AG20443 (cell line): Measurements from ENCODE around the gene CAVIN1.
A peak's percentile ranks its signal among the peaks of the same experiment; 100 is the strongest.
"Not testable (repeated sequence)": the region's sequence is repeated elsewhere in the genome, so short reads cannot be mapped to it uniquely, and the experiment has no call there.

Source experiments
- DNase-seq: peaks from one replicate; pipeline ENCODE4 v3.0.0; 2012; ENCODE audit warnings: low spot score, mixed read lengths

Gene CAVIN1

DNA sequence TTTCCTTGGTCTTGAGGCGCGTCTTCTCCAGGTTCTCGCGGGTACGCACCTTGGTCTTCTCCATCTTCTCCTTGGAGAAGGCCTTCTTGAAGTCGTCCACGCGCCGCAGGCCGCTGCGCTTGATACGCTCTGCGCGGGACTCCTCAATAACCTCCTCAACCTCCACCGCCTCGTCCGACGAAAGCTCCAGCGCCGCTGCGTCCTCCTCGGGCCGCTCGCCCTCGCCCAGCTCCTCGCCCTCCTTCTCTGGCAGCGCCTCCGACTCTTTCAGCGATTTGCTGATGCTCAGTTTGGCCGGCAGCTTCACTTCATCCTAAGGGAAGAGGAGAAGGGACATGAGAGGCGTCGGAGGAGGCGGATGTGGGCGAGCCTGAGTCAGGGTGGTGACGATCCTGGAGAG, 18.0 kb downstream of the CAVIN1 start:
- DNase-seq = no peak

DNA sequence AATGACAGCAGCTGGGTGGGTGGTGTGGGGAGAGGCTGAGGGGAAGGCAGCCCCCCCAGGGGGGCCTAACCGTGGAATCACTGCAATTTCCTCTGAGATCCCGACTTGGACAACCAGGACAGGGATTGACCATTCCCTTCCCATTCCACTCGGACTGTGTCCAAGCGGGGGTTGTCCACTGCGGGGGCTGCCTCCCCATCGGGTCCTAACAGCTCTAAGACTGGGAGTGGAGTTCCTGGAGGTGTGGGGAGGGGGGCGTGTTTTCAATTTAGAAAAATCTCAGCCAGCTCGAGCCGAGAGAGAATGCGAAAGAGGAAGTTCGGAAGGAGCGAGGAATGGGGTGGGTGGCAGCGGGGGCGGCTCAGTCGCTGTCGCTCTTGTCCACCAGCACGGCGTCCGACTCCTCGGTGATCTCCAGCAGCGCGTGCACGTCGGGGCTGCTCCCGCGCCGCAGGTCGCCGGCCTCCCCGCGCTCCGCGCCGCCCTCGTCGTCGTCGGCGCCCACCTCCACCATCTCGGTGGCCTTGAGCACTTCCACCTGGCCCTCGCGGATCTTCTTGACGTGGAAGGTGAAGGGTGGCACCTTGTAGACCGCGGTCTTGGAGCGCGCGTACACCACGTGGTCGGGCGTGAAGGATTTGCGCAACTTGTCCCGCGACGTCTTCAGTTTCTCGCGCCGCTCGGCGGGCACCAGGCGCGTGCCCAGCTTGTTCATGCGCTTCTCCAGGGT, 18.6 kb downstream of the CAVIN1 start:
- no peak for DNase-seq

GRCh38 chr17:42403150-42403549, 19.9 kb downstream of the CAVIN1 start:
- DNase-seq = no peak

DNA sequence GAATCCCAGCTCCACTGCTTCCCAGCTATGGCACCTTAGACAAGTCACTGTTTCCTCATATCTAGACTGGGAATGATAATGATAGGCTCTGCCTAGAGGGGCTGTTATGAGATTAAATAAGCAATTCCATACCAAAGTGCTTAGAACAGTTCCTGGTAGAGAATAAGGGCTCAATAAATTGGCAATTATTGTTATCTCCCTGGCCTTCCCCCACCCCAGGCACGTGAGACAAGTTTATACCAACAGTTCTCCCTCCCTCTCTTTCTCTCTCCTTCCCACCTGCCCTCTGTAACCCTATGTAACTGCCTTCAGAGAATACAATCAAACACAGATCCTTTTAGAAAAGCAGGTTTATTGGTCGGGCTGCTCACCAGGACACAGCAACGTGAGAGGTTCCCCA, 20.9 kb downstream of the CAVIN1 start:
- no peak for DNase-seq

DNA sequence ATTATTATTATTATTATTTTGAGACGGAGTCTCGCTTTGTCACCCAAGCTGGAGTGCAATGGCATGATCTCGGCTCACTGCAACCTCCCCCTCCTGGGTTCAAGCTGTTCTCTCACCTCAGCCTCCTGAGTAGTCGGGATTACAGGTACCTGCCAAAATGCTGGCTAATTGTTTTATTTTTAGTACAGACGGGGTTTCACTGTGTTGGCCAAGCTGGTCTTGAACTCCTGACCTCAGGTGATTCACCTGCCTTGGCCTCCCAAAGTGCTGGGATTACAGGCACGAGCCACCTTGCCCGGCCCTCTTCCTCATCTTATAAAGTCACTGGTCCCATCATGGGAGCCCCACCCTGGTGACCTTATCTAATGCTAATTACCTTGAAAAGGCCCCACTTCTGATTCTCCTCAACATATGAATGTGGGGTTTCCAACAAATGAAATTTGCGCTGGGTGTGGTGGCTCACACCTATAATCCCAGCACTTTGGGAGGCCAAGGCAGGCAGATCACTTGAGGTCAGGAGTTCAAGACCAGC, 22.1 kb downstream of the CAVIN1 start:
- not testable (repeated sequence) for DNase-seq

- DNase-seq = no peak
Observed at GRCh38 chr17:42399948-42400843, 22.9 kb downstream of the CAVIN1 start.

- no peak for DNase-seq
Observed at GRCh38 chr17:42399121-42399520, 23.9 kb downstream of the CAVIN1 start.

DNA sequence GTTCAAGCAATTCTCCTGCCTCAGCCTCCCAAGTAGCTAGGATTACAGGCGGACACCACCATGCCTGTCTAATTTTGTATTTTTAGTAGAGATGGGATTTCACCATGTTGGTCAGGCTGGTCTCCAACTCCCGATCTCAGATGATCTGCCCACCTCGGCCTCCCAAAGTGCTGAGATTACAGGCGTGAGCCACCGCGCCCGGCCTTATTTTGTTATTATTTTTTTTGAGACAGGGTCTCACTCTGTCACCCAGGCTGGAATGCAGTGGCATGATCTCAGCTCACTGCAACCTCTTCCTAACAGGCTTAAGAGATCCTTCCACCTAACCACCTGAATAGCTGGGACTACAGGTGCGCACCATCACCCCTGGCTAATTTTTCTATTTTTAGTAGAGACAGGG, 27.5 kb downstream of the CAVIN1 start:
- not testable (repeated sequence) for DNase-seq

DNA sequence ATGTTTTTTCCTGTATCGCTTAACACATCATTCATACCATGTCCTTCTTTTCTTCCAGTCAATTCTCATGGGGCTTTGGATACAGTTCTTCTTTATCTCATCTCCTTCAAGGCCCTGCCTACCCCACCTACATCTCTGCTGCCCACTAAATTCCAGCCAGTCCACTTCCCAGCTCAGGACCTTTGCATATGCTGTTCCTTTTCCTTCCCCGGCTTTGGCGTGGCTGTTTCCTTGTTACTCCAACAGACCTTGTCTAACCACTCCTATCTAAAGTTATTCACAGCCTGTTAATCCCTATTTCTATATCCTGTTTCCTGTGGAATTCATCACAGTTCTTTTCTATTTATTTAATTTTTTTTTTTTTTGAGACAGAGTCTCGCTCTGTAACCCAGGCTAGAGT, 28.2 kb downstream of the CAVIN1 start:
- DNase-seq = no peak

DNA sequence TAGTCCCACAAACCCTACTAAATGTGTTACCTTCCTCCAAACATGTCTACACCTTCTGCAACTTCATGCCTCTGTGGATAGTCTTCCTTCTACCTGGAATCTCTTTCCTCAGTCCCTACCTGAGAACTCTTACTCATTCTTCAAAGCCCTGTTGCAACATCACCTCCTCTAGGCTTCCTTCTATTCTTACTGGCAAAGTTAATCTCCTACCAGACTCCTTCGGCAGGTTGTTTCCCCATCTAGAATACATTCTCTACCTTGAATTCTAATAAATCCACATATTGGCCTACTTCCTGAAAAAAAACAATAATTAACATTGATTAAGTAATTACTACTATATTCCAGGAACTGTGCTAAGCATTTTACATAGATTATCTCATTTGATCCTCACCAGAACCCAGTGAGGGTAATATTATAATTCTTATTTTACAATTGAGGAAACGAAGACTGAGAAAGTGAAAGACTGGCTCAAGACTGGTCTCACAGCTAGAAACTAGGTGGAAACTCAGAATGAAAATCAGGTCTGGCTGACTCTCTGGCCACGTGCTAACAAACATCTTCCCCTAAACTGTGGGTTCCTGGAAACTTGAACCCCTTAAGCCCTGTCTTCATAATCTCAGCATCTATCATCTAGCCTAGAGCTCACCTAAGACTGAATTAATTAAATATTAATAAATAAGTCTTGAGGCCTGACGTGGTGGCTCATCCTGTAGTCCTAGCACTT, 30.2 kb downstream of the CAVIN1 start:
- DNase-seq = no peak

GRCh38 chr17:42391439-42391838, 31.6 kb downstream of the CAVIN1 start:
- DNase-seq = not testable (repeated sequence)

- no peak for DNase-seq
Observed at GRCh38 chr17:42389899-42390298, 33.2 kb downstream of the CAVIN1 start.

DNA sequence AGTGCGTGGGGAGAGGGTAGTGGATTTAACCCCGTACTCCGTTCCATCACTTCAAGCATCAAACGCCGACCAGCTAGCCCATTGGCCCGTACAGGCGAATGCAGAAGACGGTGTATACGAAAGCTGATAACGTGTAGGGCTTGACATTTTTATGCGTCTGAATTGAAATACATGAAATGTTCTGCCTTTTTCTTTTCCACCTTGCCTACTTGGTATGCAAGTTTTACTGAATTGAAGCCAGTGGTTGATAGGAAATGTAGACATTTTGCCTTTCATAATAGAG, 34.0 kb downstream of the CAVIN1 start:
- no peak for DNase-seq

DNA sequence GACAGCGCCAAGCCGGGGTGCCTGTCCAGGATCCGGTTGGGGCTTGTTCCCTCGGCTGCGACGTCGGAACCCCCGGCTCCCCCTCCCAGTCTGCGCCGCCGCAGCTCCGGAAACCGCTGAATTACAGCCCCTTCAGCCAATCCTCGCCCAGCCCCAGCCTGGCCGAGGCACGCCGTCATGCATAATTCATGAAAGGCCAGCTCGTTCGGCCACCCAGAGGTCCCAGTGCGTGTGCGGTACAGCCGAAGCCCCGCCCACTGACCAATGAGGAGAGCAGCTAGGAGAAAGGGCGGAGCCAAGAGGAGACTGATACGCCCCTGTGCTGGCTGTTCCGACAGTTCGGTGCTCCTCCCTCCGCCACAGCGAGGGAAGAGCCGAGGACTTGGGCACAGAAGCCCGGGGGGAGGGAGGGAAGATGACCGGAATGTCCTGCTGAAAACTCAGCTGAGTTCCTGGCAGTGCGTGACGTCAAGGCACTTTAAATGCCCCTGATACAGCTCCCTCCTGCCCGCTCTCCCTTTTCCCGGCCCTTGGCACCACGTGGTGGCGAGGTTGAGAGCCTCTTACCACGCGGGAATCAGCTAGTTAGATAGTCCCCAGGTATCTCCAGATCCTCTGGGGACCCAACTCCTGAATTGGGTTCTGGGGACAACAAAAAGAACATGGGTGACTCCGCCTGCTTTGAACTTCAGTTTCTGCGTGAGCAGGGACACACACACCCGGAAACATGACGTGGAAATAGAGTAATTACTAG, 34.5 kb downstream of the CAVIN1 start, which contains the start of gene STAT3:
Gene STAT3 (minus strand): TSS at position 62 of the 754 bp plus-strand sequence. CDS start 39,926 bp downstream, outside the sequence.
- peak; percentile 98 for DNase-seq

- peak; percentile 34 for DNase-seq
Observed at GRCh38 chr17:42387661-42388380, 35.2 kb downstream of the CAVIN1 start.

DNA sequence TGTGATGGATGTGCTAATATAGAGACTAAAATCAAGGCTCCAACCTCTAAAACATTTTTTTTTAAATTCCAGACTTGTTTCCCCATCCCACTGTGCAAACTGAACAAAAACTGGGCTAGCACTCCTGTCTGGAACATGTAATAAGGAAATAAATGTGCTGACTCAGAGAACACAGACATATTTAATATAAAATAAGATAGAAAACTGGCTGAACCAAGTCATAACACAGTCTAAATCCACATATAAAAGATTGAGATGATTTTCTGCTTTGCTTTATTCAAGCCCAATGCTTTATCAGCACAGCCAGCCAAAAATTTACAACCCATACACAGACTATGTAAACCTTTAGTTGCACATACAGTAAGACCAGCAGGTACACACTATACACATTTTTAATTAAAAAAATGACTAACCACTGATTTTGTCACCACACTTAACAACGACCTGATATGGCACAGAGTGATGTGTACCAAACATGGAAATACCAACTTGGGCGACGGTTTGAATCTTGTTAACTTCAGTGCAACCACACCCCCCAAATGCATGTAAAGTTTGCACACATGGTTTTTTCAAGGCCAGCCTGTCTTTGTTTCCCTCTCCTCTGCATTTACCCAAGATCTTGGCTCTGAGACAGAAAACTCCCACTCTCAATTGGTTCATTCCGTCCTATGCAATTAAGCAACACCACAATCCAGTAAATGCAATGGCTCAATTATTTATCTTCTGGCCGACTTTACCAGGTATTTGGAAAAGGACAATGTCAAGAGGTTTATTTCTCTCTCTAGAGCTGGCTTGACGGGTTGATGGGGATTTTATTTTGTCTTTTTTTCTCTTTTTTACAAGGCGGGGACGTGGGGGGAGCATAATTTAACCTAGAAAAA, 36.0 kb downstream of the CAVIN1 start:
- DNase-seq = no peak

GRCh38 chr17:42381898-42382297, 41.2 kb downstream of the CAVIN1 start:
- no peak for DNase-seq

- no peak for DNase-seq
Observed at GRCh38 chr17:42380935-42381334, 42.1 kb downstream of the CAVIN1 start.

- DNase-seq = peak; percentile 40
Observed at GRCh38 chr17:42378959-42379594, 44.0 kb downstream of the CAVIN1 start.
